HCT116 (cell line): ENCODE data around the gene WFDC8.

ENCODE experiments used
- CEBPB ChIP-seq: IDR thresholded peaks from 2 replicates; pipeline ENCODE4 v1.6.1; 2012; ENCODE audit warnings: low read depth
- EGR1 ChIP-seq: IDR thresholded peaks from 2 replicates; pipeline ENCODE4 v1.6.1; 2012; ENCODE audit warnings: low read depth
- POLR2A ChIP-seq: IDR thresholded peaks from 2 replicates; pipeline ENCODE4 v1.7.0; 2011; ENCODE audit warnings: borderline replicate concordance; ENCODE audit not compliant: insufficient read depth, insufficient read length; ENCODE audit errors: extremely low read depth
- YY1 ChIP-seq: IDR thresholded peaks from 2 replicates; pipeline ENCODE4 v1.6.1; 2011; ENCODE audit warnings: low read length, low read depth, moderate library complexity, mild to moderate bottlenecking; ENCODE audit not compliant: insufficient replicate concordance; ENCODE audit errors: extremely low read depth
- TF ChIP-seq, protein P1 (sequence below), 3 experiments: fragments of 200-600 bp in 1 of 3; sonication (generic) in 1 of 3; IDR thresholded peaks in 2 of 3; conservative IDR thresholded peaks in 1 of 3; 2 replicates each; pipeline ENCODE4 v1.5.1; 2012 to 2017; ENCODE audit warnings: low read depth in 2 of 3, low read length in 2 of 3, antibody characterized with exemption in 1 of 3, borderline replicate concordance in 1 of 3, control low read depth in 1 of 3, mild to moderate bottlenecking in 1 of 3, mixed read lengths in 1 of 3, mixed run types in 1 of 3, moderate library complexity in 1 of 3; ENCODE audit not compliant: insufficient read depth in 1 of 3

GRCh38 chr20:45502561-45502960, 76.5 kb downstream of the WFDC8 start:
- TF ChIP-seq CEBPB (no peak), POLR2A (no peak), EGR1 (no peak), YY1 (no peak)
- TF ChIP-seq, protein P1, sequence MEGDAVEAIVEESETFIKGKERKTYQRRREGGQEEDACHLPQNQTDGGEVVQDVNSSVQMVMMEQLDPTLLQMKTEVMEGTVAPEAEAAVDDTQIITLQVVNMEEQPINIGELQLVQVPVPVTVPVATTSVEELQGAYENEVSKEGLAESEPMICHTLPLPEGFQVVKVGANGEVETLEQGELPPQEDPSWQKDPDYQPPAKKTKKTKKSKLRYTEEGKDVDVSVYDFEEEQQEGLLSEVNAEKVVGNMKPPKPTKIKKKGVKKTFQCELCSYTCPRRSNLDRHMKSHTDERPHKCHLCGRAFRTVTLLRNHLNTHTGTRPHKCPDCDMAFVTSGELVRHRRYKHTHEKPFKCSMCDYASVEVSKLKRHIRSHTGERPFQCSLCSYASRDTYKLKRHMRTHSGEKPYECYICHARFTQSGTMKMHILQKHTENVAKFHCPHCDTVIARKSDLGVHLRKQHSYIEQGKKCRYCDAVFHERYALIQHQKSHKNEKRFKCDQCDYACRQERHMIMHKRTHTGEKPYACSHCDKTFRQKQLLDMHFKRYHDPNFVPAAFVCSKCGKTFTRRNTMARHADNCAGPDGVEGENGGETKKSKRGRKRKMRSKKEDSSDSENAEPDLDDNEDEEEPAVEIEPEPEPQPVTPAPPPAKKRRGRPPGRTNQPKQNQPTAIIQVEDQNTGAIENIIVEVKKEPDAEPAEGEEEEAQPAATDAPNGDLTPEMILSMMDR (IDR thresholded peaks at IDR 0.05 in 2 of 3, conservative IDR thresholded peaks at IDR 0.05 in 1 of 3; ENCODE audit: borderline replicate concordance in 1 of 3, insufficient read depth in 1 of 3, low read depth in 2 of 3, low read length in 2 of 3): no peak
